ENCODE results near the gene EFL1. TPM values are rescaled to one million over a fixed set of nuclear protein-coding genes. Genes with fewer than 3 reads are reported as not detected.
"Not testable (repeated sequence)": the region's sequence is repeated elsewhere in the genome, so short reads cannot be mapped to it uniquely, and the experiment has no call there.

The EFL1 gene
- total RNA-seq, 1 experiment from 2014 or later = 17.2 TPM

GRCh38 chr15:82303956-82304777, 41.6 kb upstream of the EFL1 start:
- ChIA-PET CTCF (no interaction called here), POLR2A (ENCODE audit: unreplicated experiment) (no interaction called here)
- no peak overlapping the region for H3K4me3 ChIP-seq
- H3K4me1 ChIP-seq (replicated peaks; ENCODE audit: insufficient read depth) = no peaks in the 10 kb centered on the region
- no TSS peak for BruUV-seq (replicated peaks)
- no peak overlapping the region for H2AFZ ChIP-seq
- intact Hi-C loops (cut with micrococcal nuclease; ENCODE audit: unreplicated experiment) = no loop called here
- no peaks in the 10 kb centered on the region for H3K9me2 ChIP-seq (ENCODE audit: insufficient read depth)
- no peaks in the 10 kb centered on the region for H3K27me3 ChIP-seq (ENCODE audit: insufficient read depth, low read depth)
- H3F3A ChIP-seq (ENCODE audit: insufficient read depth, low read depth) = no peaks in the 10 kb centered on the region
- H3K79me2 ChIP-seq (ENCODE audit: low read depth) = no peaks in the 10 kb centered on the region
- TF ChIP-seq, protein P1, sequence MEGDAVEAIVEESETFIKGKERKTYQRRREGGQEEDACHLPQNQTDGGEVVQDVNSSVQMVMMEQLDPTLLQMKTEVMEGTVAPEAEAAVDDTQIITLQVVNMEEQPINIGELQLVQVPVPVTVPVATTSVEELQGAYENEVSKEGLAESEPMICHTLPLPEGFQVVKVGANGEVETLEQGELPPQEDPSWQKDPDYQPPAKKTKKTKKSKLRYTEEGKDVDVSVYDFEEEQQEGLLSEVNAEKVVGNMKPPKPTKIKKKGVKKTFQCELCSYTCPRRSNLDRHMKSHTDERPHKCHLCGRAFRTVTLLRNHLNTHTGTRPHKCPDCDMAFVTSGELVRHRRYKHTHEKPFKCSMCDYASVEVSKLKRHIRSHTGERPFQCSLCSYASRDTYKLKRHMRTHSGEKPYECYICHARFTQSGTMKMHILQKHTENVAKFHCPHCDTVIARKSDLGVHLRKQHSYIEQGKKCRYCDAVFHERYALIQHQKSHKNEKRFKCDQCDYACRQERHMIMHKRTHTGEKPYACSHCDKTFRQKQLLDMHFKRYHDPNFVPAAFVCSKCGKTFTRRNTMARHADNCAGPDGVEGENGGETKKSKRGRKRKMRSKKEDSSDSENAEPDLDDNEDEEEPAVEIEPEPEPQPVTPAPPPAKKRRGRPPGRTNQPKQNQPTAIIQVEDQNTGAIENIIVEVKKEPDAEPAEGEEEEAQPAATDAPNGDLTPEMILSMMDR (conservative IDR thresholded peaks at IDR 0.05) = no peak
- no peak for TF ChIP-seq EZH2 (IDR thresholded peaks at IDR 0.05; ENCODE audit: low read depth)
- DNase-seq = no peak
- H4K20me1 ChIP-seq (ENCODE audit: insufficient read depth) = no peaks in the 10 kb centered on the region
- no peak overlapping the region for H3K4me2 ChIP-seq
- H3K36me3 ChIP-seq (ENCODE audit: low read depth) = no peaks in the 10 kb centered on the region
- no peak overlapping the region for H3K27ac ChIP-seq
- H3K9me3 ChIP-seq (ENCODE audit: insufficient read depth, low read depth) = no peaks in the 10 kb centered on the region

DNA sequence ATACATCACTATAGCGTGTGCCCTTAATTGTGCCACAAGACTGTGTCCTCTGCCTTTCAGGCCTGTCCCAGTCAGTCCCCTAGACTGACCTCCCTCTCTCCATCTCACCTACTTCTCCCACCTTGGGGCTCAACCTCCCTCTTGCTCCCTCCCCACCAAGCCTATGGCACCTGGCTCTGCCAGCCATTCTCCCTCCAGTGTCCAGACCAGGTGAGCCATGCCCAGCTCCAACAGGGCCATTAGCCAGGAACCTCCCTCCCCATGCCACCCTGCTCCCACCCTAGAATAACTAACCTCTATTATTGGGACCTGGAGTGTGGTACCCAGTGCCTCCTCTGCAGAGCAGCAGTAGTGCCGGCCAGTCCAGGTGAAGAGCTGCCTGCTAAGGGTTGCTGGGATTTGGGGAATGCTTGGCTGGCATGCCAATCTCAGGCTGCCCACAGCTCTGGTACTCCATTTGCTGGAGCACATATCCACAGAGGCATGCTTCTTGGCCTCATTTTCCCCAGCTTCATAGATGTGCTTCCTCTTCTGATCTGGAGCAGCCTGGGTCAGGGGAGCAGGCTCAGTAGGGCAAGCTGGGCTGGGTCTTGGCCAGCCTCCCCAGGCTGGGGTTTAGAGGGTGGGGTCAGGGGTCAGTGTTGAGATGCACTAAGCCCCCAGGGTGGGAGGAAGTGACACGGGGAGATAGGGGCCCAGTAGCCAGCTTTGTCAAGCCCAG, 38.9 kb upstream of the EFL1 start:
- Histone ChIP-seq H3K27ac (no peak overlapping the region), H3K36me3 (ENCODE audit: low read depth) (no peaks in the 10 kb centered on the region), H4K20me1 (ENCODE audit: insufficient read depth) (no peaks in the 10 kb centered on the region), H3K27me3 (ENCODE audit: insufficient read depth, low read depth) (no peaks in the 10 kb centered on the region), H3K4me1 (replicated peaks; ENCODE audit: insufficient read depth) (no peaks in the 10 kb centered on the region), H2AFZ (no peak overlapping the region), H3K9me3 (ENCODE audit: insufficient read depth, low read depth) (no peaks in the 10 kb centered on the region), H3K9me2 (ENCODE audit: insufficient read depth) (no peaks in the 10 kb centered on the region), H3K4me2 (no peak overlapping the region), H3K4me3 (no peak overlapping the region), H3K79me2 (ENCODE audit: low read depth) (no peaks in the 10 kb centered on the region), H3F3A (ENCODE audit: insufficient read depth, low read depth) (no peaks in the 10 kb centered on the region)
- no peak for TF ChIP-seq EZH2 (IDR thresholded peaks at IDR 0.05; ENCODE audit: low read depth)
- TF ChIP-seq, protein P1 (conservative IDR thresholded peaks at IDR 0.05) = no peak
- intact Hi-C loops (cut with micrococcal nuclease; ENCODE audit: unreplicated experiment) = no loop called here
- ChIA-PET CTCF (no interaction called here), POLR2A (ENCODE audit: unreplicated experiment) (no interaction called here)
- BruUV-seq (replicated peaks) = no TSS peak
- DNase-seq = no peak

GRCh38 chr15:82300883-82301282, 38.3 kb upstream of the EFL1 start:
- Histone ChIP-seq H3F3A (ENCODE audit: insufficient read depth, low read depth) (no peaks in the 10 kb centered on the region), H2AFZ (no peak overlapping the region), H3K4me1 (replicated peaks; ENCODE audit: insufficient read depth) (no peaks in the 10 kb centered on the region), H3K36me3 (ENCODE audit: low read depth) (no peaks in the 10 kb centered on the region), H3K4me2 (no peak overlapping the region), H3K9me3 (ENCODE audit: insufficient read depth, low read depth) (no peaks in the 10 kb centered on the region), H3K4me3 (no peak overlapping the region), H4K20me1 (ENCODE audit: insufficient read depth) (no peaks in the 10 kb centered on the region), H3K27me3 (ENCODE audit: insufficient read depth, low read depth) (no peaks in the 10 kb centered on the region), H3K79me2 (ENCODE audit: low read depth) (no peaks in the 10 kb centered on the region), H3K9me2 (ENCODE audit: insufficient read depth) (no peaks in the 10 kb centered on the region), H3K27ac (no peak overlapping the region)
- ChIA-PET CTCF (no interaction called here), POLR2A (ENCODE audit: unreplicated experiment) (no interaction called here)
- BruUV-seq (replicated peaks) = no TSS peak
- intact Hi-C loops (cut with micrococcal nuclease; ENCODE audit: unreplicated experiment) = no loop called here
- TF ChIP-seq EZH2 (IDR thresholded peaks at IDR 0.05; ENCODE audit: low read depth) = no peak
- no peak for DNase-seq

GRCh38 chr15:82300326-82300725, 37.8 kb upstream of the EFL1 start:
- CTCF ChIA-PET; DNase-seq; POLR2A ChIA-PET (ENCODE audit: unreplicated experiment): not testable (repeated sequence)

DNA sequence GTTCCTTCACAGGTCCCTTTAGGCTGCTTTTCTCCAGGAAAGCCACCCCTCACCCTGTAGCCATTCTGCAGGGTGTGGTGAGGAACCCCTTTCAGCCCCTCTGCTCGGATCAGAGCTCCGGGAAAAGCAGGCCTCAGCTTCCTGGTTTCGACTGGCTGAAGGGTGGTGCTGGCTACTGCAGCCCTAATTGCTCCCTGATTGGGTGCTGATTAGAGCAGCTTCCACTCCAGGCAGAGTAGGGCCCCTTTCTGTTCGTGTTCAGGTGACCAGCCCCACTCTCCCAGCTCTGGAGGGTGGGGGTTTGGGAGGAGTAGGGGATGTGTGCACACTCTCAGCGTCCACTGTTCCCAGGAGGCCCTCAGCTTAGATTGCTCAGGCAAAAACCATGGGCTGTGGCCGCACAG, 37.0 kb upstream of the EFL1 start:
- H3F3A ChIP-seq (ENCODE audit: insufficient read depth, low read depth); H3K4me2 ChIP-seq; BruUV-seq (replicated peaks); H3K4me1 ChIP-seq (replicated peaks; ENCODE audit: insufficient read depth); H3K79me2 ChIP-seq (ENCODE audit: low read depth); H4K20me1 ChIP-seq (ENCODE audit: insufficient read depth); DNase-seq; intact Hi-C loops (cut with micrococcal nuclease; ENCODE audit: unreplicated experiment); H3K9me3 ChIP-seq (ENCODE audit: insufficient read depth, low read depth); H3K27me3 ChIP-seq (ENCODE audit: insufficient read depth, low read depth); H3K27ac ChIP-seq; H3K36me3 ChIP-seq (ENCODE audit: low read depth); H2AFZ ChIP-seq; H3K9me2 ChIP-seq (ENCODE audit: insufficient read depth); H3K4me3 ChIP-seq: not testable (repeated sequence)
- POLR2A ChIA-PET (ENCODE audit: unreplicated experiment) = interaction anchor here (0.6 kb wide), 1 partner anchor 824 kb away, joined by 8 read pairs; no protein-coding TSS in a partner anchor
- CTCF ChIA-PET = interaction anchor here (0.7 kb wide), 1 partner anchor 172 kb away, joined by 6 read pairs; no protein-coding TSS in a partner anchor

More at GRCh38 chr15:82300326-82300725, 37.8 kb upstream of the EFL1 start:
- H3K4me2 ChIP-seq; BruUV-seq (replicated peaks); H3F3A ChIP-seq (ENCODE audit: insufficient read depth, low read depth); intact Hi-C loops (cut with micrococcal nuclease; ENCODE audit: unreplicated experiment); H3K9me2 ChIP-seq (ENCODE audit: insufficient read depth); H3K27ac ChIP-seq; H2AFZ ChIP-seq; H3K36me3 ChIP-seq (ENCODE audit: low read depth); H3K4me3 ChIP-seq; H3K27me3 ChIP-seq (ENCODE audit: insufficient read depth, low read depth); H4K20me1 ChIP-seq (ENCODE audit: insufficient read depth); H3K4me1 ChIP-seq (replicated peaks; ENCODE audit: insufficient read depth); H3K9me3 ChIP-seq (ENCODE audit: insufficient read depth, low read depth); H3K79me2 ChIP-seq (ENCODE audit: low read depth): not testable (repeated sequence)
